Measurements from ENCODE around the gene PPP1R9B.

DNA sequence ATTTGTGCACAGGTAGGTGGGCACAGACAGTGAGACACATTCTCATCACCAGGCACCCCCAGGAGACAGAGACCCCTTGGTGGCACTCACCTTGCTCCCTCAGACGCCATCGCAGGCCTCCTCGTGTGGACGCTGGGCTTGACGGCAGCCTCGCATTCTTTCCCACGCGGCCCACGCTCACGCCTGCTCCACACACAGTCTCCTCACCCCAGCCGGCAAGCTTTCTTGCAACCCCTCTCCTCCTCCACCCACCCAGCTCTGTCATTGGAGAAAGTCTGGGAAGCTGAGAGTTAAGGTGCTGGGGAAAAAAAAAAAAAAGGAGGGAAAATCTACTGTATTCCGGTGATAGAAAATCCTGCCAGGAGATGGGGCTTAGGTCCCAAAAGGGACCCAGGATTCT is 30.1 kb upstream of the PPP1R9B start:
- TF ChIP-seq, protein P1, sequence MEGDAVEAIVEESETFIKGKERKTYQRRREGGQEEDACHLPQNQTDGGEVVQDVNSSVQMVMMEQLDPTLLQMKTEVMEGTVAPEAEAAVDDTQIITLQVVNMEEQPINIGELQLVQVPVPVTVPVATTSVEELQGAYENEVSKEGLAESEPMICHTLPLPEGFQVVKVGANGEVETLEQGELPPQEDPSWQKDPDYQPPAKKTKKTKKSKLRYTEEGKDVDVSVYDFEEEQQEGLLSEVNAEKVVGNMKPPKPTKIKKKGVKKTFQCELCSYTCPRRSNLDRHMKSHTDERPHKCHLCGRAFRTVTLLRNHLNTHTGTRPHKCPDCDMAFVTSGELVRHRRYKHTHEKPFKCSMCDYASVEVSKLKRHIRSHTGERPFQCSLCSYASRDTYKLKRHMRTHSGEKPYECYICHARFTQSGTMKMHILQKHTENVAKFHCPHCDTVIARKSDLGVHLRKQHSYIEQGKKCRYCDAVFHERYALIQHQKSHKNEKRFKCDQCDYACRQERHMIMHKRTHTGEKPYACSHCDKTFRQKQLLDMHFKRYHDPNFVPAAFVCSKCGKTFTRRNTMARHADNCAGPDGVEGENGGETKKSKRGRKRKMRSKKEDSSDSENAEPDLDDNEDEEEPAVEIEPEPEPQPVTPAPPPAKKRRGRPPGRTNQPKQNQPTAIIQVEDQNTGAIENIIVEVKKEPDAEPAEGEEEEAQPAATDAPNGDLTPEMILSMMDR (IDR thresholded peaks at IDR 0.05): no peak
- TF ChIP-seq POLR2A (IDR thresholded peaks at IDR 0.05): no peak
